Esophagus mucosa (tissue), 1 donor: ENCODE data around the gene TWIST2. TPM values are rescaled to one million over a fixed set of nuclear protein-coding genes. Genes with fewer than 3 reads are reported as not detected.

Experiments used
- ATAC-seq: fragments of 200-7000 bp; cut with Tn5 transposase; one replicate; pipeline ENCODE4 v1.9.1; 2020
- total RNA-seq: library from RNA; stranded (reverse); gene quantifications from one replicate; pipeline ENCODE4 v1.2.4, GENCODE V29; 2023
- donor health status: DM: yes; HTN: yes; CAD: no.

Gene TWIST2
- total RNA-seq, 1 donor from 2014 or later, result 0.48 TPM

GRCh38 chr2:238856713-238857567 lies 9.1 kb downstream of the TWIST2 start:
- no peak for ATAC-seq

GRCh38 chr2:238857959-238858358 lies 10.1 kb downstream of the TWIST2 start:
- ATAC-seq, result no peak

DNA sequence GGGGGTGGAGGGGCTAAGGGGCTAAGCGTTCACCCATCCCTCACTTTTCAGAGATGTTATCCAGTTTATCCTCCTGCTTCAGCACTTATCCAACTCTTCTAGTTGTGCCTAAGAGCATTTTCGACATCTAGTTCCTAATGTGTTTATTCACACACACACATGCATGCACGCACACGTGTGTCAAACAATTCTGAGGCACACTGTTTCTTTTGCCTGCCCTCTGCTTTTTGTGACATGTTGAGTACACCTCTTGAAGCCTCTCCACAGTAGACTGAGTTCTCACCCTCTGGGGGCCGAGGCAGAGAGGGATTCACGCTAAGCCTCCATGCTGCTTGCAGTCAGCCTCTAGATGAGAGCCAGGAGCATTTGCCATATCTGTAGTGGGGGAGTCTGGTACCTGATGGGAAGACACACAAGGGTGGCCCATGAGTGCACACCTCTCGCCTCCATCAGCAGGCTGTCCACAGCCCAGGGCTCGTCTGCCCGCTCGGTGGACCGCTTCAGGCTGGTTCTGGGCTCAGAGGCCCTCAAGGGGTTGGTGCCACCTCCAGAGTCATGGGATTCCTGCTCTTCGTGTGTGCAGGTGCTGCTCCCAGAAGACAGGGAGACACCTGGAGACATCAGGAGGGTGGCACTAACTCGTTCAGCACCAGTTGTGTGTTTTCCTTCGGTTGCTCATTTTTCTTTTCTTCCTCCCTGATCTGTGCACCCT lies 11.9 kb downstream of the TWIST2 start:
- no peak for ATAC-seq

DNA sequence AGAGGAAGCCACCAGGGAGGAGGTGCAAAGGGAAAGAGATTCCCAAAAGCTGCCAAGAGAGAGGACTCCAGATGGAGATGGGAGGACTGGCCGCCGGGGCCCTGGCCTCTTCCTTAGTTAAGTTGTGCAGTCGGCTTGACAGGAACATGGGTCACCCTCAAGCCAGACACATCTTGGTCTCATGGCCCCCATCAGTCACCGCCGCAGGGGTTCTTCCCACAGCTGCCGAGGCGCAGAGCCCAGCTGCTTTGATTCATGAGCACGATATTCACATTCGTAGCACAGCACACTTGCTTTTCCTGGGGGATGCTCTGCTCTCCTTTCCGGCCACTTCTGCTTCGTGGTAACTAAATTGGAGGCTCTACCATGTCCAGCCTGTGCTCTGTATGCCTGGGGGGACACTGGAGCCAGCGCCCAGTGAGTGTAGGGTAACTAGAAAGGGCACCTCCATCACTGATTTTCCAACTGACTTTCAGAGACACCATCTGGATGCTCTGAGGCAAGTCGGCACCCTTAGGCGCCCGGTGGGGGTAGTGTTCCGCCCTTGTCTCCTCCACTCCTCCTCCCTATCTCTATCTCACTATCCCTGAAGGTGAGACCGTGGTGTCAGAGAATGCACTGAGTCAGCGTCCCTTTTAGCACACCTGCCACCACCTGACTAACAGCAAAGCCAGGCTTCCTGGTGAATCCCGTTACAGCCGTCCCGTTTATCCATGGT lies 13.3 kb downstream of the TWIST2 start:
- no peak for ATAC-seq

GRCh38 chr2:238861766-238862315 lies 14.0 kb downstream of the TWIST2 start:
- ATAC-seq, result no peak

DNA sequence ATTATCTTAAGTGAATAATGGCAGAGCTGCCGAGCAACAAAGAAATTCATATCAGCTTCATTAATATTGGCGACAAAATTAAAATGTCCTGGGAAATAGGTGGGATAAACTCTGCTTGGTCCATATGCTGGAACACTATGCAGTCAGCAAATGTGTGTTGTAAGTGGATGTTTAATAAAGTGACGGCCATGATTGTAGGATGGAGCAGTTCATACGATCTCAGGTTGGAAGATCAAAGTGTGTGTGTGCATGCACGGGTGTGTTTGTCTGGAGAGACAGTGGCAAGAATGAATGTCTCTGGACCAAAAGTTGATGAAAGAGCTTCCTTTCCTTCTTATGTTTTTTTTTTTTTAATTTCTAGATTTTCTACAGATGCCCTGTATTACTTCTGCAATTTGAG lies 14.8 kb downstream of the TWIST2 start:
- no peak for ATAC-seq

GRCh38 chr2:238863231-238863630 lies 15.3 kb downstream of the TWIST2 start:
- ATAC-seq, result no peak

DNA sequence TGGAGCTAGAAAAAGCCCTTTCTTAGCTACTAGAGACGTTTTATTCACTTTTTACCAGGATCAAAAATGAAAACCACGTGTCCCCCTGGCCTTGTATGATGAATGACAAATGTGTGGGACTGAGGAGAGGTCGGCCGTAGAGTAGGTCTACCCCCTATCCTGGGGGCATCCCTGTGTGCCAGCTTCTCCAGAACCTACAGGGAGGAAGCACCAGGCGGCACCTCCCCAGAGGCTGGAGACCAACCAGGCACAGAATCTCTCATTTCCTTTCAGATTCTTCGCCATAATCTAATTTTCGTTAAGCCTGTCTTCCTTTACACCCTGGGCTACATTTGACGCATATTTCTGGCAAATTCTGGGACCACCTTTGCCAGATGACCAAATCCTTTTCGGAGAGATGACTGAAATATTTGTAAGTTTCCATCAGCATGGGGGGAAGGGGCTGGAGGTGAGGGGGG lies 15.9 kb downstream of the TWIST2 start:
- ATAC-seq, result no peak

DNA sequence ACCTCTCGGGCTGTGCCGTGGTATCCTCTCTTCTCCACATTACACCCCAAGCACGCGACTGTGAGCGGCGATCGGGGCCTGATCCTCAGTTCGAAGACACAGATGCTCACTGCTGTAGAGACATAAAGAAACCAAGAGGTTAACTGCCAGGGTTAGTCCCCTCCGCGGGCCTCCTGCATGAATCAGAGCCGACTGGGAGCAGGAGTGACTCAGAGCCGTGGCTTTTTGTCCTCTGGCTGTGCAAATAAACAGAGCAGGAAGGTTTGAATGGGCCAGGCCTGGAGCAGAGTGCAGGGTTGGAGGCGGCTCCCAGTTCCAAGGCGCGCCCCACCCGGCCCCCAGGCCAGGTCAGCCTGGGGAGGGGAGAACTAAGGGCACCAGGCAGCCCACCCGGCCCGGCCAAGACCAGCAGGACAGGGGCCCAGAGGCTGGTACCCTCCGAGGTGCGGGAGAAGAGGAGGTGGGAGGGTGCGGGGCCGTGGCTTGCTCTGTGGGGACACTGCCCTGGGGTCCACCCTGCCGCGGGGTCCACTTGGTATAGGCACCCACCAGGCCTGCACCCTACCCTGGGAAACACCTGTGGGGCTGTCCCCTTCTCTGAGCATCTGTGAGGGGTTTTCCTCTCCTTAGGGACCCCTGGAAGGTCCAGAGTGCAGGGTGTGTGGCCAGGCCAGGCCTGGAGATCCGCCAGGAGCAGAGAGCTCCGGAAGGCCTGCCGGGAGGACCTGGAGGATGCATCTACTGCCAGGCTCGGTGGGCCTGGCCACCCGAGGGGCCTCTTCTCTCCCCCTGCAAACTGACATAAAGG lies 16.5 kb downstream of the TWIST2 start:
- ATAC-seq, result peak; percentile 97

DNA sequence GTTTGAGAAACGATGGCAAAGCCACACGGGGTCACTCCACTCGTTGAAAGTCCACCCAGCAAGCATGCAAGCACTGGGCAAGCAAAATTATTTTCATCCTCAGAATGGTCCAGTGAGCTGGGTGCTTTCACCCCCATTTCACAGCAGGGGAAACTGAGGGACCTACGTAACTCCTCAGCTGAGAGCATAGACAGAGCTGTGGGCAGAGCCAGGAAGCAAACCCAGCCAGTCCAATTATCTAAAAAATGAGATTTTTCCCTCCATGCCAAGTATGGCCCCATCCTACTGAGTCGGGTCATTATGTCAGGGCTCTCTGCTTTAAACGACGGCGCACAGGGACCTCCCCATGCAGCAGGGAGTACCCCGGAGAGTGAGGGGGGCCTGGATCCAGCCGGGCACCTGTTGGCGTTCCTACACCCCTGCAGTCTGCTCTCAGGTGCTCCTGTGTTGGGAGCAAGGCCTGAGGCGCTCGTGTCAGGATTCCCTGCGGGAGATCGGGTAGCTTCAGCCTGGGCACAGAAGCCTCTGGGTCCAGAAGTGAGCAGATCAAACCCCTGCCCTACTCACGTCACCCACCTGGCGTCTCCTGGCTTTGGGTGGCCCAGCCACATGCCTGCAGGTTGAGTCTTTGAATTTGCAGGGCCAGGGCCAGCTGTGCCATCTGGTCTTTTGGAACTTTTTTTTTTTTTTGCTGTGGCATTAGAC lies 17.3 kb downstream of the TWIST2 start:
- ATAC-seq, result no peak

DNA sequence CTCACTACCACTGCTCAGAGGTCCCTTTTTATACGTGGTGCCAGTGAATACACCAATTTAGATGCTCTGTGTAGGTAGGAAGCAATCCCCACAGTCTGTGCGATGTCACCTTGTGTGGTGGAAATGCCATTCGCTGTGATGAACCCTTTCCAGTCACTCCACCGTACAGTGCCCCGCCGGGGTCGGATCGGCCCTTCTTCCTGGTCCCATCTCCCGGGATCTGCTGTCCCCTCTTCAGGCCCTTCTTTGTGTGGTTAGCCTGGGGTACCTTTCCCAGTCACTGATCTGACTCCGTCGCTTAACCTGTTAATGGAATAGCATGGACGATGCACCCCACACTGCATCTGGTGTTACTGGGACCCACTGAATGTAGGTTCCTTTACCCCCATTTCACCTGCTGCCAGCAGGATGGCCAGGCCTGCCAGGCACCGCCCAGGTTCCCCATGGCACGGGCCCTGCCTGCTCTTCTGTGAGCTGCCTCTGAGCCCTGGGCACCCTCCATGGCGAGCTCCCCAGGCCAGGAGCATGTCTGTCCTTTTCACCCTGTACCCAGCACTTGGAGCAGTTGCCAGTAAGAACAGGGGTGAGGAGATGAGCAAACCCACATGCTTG lies 18.0 kb downstream of the TWIST2 start:
- ATAC-seq, result no peak

DNA sequence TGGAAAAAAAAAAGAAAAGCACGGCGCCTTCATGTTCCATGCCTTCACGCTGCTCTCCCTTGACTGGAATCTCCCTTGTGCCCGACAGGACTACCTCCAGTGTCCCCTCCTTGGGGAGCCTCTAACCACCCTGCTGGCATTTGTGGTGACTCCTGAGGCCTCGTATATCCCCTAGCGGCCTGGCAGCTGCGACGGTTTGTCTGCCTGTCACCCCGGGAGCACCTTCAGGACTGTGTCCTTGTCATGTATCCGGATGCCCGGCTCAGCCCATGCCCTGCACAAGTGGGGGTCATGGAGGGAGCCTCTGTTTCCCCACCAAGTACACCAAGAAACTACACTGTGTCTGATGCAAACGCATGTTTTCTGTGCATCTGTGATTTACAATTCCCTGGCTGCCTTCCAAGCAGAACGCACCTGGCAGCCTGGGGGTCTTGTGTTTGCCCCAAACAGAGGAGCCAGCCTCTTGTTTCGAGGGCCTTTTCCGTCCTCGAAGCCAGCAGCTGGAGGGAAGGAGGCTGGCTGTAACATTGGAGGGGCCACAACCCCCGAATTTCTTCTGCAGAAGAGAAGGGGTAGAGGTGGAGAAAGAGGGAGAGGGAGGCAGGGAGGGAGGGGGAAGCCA lies 18.9 kb downstream of the TWIST2 start:
- no peak for ATAC-seq

GRCh38 chr2:238868067-238868524 lies 20.2 kb downstream of the TWIST2 start:
- no peak for ATAC-seq

DNA sequence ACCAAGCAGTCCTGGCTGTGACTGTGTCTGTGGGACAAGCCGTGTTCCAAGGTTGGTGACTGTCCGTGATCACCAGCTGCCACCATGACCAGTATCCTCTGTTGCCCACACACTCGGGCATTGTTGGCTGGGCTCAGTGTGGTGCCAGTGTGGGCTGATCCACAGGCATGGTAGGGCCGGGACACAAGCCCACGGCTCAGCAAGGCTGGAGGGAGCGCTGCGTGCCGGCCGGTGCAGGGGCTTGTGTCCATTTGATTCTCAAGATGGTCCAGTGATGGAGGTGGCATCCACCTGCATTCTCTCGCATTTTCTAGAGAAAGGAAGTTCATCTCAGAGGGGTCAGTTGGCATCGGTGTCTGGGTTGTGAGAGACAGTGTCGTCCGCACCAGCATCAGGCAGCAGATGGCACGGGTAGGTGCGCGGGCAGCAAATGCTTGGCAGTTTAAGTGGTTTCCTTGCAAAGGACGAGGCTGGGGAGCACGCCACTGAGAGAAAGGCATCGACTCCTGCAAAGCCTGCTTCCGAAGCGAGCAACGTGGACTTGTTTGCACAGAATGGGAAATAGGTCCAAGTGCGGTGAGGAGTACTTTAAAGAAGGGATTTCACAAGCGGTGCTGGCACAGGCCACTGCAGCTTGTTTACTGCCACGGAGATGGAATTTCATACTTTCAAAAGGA lies 20.9 kb downstream of the TWIST2 start:
- no peak for ATAC-seq

GRCh38 chr2:238869293-238870124 lies 21.6 kb downstream of the TWIST2 start:
- no peak for ATAC-seq

GRCh38 chr2:238870261-238870660 lies 22.4 kb downstream of the TWIST2 start:
- no peak for ATAC-seq

DNA sequence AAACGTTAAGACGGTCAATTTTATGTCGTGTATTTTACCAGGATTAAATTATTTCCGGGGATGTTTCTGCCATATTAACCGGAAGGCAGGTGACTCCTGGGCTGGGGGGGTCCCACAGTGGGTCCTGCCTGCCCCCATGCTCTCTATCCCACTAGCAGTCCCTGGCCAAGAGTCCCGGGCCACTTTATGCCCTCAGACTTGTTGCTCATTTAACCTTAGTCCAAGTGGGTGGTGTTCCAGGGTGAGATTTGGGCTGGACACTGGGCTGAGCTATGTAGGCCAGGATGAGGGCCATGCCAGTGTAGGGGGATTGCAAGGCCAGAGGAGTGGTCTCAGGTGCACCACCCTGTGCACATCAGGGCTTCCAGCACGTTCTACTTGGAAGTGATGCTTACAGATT lies 24.1 kb downstream of the TWIST2 start:
- no peak for ATAC-seq

DNA sequence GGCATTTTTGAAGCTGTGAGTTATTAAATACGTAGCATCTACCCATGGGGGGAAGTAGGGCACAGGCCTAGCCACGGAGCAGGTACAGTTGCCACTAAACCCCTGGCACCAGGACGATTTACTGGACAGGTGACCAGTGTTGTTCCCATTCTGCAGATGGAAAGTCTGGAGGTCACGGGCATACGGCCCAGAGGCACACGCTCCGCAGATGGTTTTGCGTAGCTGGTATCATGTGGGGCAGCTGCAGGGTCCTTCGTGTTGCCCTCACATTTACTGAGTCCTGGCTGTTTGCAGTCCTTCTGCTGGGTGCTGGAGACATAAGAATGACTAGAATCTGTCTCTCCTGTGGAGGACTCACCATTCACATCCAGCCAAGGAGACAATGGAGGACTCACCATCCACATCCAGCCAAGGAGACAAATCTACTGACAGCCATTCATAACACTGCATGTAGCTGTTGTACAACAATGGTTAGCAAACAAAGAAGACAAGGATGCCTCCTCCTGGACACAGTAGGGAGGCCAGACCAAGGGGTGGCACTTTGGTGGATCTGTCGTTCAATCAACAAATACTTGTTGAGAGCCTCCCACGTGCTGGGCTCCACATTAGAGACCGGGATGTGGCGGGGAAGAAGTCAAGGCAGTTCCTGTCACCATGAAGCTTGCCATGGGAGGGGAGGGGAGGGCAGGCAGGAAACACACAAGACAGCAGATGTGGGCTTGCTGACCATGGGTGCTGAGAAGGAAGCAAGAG lies 24.9 kb downstream of the TWIST2 start:
- ATAC-seq, result no peak
